Stimulated activated naive CD8-positive, alpha-beta T cell treated with anti-CD3 and anti-CD28 coated beads, Interleukin-15, Interleukin-2, amounts not matched to agents 100 ng/mL and 50 ng/mL, for 24 hours (primary cell): ENCODE data around the gene DHRS13.
"Not testable (repeated sequence)": the region's sequence is repeated elsewhere in the genome, so short reads cannot be mapped to it uniquely, and the experiment has no call there.

ENCODE experiments used
- H3K27ac Mint-ChIP-seq: one replicate; pipeline ENCODE4 v1.8.0; 2021; ENCODE audit warnings: mild to moderate bottlenecking, mixed read lengths
- H3K27me3 Mint-ChIP-seq: one replicate; pipeline ENCODE4 v1.8.0; 2021; ENCODE audit warnings: mixed read lengths
- H3K36me3 Mint-ChIP-seq: one replicate; pipeline ENCODE4 v1.8.0; 2021; ENCODE audit warnings: low read depth, mixed read lengths
- H3K4me1 Mint-ChIP-seq: one replicate; pipeline ENCODE4 v1.8.0; 2021; ENCODE audit warnings: low read depth, mixed read lengths
- H3K4me3 Mint-ChIP-seq: one replicate; pipeline ENCODE4 v1.8.0; 2021; ENCODE audit warnings: mild to moderate bottlenecking, mixed read lengths
- H3K9me3 Mint-ChIP-seq: one replicate; pipeline ENCODE4 v1.8.0; 2021; ENCODE audit warnings: mixed read lengths

The DHRS13 gene

DNA sequence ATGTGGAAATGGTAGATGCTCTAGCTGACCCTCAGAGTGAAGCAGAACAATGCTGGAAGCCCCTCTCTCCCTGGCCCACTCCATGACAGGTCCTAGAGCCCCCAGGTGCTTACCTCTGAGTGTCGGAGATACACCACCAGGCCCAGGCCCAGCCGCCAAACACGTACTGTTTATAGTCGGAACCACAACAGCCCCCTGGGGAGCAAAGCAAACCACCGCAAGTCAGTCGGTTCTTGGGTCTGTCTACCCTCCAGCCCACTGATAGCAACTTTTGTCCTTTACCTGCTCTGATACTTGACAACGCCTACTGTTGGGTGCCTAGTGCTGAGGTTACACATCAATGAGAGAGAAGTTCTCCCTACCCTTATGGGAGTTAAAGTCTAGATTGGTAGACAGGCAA, 14.0 kb downstream of the DHRS13 start:
- Mint-ChIP-seq H3K9me3 (no peaks in the 10 kb centered on the region), H3K36me3 (peaks cover 16% of the 10 kb centered on the region), H3K4me3 (no peak overlapping the region), H3K27ac (peak overlapping the region; percentile 31), H3K4me1 (peaks cover 63% of the 10 kb centered on the region), H3K27me3 (no peaks in the 10 kb centered on the region)

DNA sequence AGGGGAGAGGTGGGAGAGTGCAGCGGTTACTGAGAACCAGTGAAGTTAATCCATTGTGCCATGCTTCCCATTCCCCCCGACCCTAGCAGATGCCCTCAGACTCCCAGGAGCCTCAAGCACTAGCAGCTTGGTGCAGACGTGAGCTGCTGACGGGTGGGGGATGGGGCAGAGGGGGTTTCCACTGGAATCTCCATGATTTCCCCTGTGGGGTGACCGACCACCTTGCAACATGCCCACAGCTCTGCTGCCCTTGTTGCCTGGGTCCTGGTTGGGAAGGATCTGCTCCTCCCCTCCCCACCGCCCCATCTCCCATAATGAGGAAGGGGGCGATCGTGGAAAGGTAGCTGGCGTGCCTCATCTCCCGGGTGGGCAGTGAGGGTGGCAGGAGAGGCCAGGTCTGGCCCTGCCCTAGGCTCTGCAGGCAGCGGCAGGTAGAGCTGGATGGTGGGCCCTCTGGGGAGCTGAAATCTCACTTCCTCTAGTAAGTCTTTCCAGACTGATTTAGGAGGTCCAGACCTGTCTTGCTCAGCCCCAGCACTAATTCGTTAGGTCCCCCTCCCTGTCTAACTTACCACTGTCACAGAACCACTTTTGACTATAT, 14.9 kb downstream of the DHRS13 start:
- no peak overlapping the region for H3K4me3 Mint-ChIP-seq
- no peaks in the 10 kb centered on the region for H3K27me3 Mint-ChIP-seq
- H3K36me3 Mint-ChIP-seq = peaks cover 16% of the 10 kb centered on the region
- no peaks in the 10 kb centered on the region for H3K9me3 Mint-ChIP-seq
- H3K4me1 Mint-ChIP-seq = peaks cover 54% of the 10 kb centered on the region
- H3K27ac Mint-ChIP-seq = no peak overlapping the region

DNA sequence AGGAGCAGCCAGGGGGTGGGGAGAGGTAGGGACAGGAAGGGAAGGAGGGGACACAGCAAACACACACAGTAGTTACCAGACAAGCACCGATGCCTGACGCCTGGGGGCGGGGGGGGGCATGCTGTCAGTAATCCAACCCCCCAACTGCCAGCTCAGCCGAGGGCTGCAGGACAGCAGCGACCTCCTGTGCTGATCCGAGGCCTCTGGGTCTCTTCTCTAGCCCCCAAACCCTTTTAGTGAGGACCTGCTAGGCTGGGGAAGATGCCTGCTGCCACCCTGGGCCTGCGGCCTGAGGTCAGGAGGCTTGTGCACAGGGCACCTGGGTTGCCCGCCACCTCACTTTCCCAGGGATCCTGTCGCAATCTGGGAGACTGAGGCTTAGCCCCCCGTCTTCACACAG, 16.9 kb downstream of the DHRS13 start:
- Mint-ChIP-seq H3K27ac (no peak overlapping the region), H3K27me3 (no peaks in the 10 kb centered on the region), H3K4me1 (peaks cover 36% of the 10 kb centered on the region), H3K36me3 (peaks cover 14% of the 10 kb centered on the region), H3K9me3 (no peaks in the 10 kb centered on the region), H3K4me3 (no peak overlapping the region)

DNA sequence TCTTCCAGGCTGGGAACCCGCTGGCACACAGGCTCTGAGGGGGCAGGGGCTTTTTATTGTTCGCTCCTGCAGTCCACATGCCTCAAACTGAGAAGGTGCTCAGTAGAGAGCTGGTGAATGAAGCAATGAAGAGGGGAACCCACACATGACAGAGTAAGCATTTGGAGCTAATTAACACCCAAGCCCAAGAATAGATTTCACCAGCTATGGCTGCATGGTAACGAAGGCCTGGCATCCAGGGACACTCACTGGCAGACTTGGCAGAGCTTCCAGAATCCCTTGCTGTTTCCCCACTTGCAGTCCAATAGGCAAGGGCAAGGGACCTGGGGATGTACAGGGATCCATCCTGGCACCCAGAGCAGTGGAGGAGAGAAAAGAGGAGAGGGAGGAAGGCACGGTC, 17.5 kb downstream of the DHRS13 start:
- Mint-ChIP-seq H3K27me3 (no peaks in the 10 kb centered on the region), H3K27ac (no peak overlapping the region), H3K36me3 (peaks cover 12% of the 10 kb centered on the region), H3K4me3 (no peak overlapping the region), H3K9me3 (no peaks in the 10 kb centered on the region), H3K4me1 (peaks cover 30% of the 10 kb centered on the region)

DNA sequence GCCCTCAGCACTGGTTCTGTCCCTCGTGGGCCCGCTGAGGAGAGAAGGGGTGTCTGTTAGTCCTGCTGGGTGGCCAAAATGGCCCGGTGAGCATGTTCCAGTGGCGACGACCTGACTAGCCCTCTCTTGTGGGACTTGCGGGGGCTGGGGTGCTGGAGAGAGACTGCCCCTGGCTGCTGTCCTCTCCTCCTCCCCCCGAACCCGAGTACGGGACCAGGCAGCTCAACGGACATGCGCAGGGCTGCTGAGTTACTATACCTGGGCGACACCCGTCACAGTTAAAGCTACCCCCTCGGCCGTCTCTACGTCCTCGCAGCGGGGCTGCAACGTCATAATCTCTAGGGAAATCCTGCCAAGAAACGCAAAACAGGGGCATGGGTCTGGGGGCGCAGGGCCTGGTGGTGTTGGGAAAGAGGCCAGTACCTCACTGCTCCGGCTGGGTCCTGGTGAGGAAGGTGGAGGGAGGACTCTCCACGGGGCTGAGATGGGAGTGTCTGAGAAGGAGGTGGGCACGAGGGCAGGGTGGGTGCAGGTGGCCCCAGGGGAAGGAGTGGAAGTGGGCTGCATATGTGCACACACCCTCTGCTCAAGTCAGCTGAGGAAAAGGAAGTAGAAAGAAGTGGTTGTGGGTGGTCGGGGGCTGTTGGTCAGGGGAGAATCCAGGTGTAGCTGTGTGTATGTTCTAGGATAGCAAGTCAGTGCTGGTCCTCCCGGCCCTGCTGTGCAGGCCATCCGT, 18.7 kb downstream of the DHRS13 start:
- Mint-ChIP-seq H3K4me3 (no peak overlapping the region), H3K36me3 (peaks cover 19% of the 10 kb centered on the region), H3K9me3 (no peaks in the 10 kb centered on the region), H3K27ac (no peak overlapping the region), H3K27me3 (no peaks in the 10 kb centered on the region), H3K4me1 (peaks cover 18% of the 10 kb centered on the region)

DNA sequence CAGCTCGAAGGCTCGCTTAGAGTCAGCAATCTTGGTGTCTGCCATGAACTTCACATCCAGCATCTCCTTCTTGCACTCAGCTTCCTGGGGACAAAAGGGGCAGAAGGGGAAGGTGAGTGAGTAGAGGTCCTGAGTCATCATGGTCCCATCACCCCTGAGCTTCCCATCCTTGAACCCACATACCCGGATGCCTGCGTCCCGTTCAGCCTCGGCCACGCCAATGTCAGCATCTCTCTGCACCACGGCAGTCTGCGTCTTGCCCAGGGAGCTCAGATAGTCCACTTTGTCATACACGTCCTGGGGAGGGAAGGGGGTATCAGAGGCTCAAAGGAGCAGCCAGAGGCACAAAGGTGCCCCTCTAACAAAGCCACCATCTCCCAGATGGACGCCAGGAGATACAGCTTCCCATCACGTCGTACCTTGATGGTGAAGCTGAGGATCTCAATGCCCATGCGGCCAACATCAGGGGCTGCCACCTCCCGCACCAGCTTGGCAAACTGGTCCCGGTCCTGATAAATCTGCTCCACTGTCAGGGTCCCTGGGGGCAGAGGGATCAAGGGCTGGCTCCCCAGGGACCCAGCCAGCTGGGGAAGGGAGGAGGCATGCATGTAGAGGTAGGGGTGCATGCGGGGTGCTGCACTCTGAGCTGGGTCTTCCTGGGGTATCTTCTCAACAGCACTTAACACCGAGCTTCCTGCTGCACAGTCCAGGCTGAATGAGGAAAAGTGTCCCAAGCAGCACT, 20.6 kb downstream of the DHRS13 start:
- H3K27ac Mint-ChIP-seq = no peak overlapping the region
- no peak overlapping the region for H3K4me3 Mint-ChIP-seq
- H3K36me3 Mint-ChIP-seq = peaks cover 30% of the 10 kb centered on the region
- H3K9me3 Mint-ChIP-seq = no peaks in the 10 kb centered on the region
- no peaks in the 10 kb centered on the region for H3K27me3 Mint-ChIP-seq
- peaks cover 19% of the 10 kb centered on the region for H3K4me1 Mint-ChIP-seq

DNA sequence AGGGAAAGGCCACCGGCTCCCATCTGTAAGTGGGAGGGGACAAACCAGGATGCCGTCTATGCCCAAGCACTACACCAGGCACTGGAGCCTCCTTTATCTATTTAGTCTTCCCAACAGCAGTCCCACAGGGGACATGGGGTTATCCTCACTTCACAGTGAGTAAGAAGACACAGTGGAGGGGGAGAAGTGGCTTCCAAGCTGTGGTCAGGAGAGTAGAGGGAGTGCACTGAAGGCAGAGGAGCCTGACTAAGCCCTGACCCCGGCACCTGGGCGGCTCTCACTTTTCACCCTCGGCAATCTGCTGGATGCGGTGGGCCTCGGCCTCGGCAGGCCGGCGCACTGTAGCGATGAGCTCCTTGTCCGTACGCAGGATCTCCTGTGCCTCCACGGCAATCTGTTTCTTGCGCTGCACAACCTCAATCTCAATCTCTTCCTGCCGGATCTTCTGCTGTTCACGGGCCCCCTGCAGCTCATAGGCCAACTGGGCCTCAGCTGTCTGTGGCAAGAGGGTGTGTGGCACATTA, 21.3 kb downstream of the DHRS13 start:
- no peaks in the 10 kb centered on the region for H3K27me3 Mint-ChIP-seq
- no peak overlapping the region for H3K27ac Mint-ChIP-seq
- peaks cover 23% of the 10 kb centered on the region for H3K4me1 Mint-ChIP-seq
- H3K9me3 Mint-ChIP-seq = no peaks in the 10 kb centered on the region
- H3K4me3 Mint-ChIP-seq = no peak overlapping the region
- peaks cover 30% of the 10 kb centered on the region for H3K36me3 Mint-ChIP-seq

DNA sequence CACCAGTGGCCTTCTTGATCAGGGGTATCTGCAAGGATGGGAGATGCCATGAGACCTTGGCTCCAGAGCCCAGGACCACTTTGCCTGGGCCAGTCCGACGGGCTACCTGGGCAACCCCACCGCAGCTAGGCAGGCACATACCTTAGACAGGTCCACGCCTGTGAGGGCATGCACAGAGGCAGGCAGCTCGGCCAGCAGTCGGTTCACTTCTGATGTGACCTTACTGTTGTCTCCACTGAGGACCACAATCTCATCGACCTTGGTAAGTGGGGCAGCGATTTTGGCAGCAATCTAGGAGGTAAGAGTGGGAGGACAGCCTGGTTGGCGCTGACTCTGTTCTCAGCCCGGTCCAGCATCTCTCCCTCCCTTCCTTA, 22.3 kb downstream of the DHRS13 start:
- Mint-ChIP-seq H3K27ac (no peak overlapping the region), H3K36me3 (peaks cover 30% of the 10 kb centered on the region), H3K27me3 (no peaks in the 10 kb centered on the region), H3K9me3 (no peaks in the 10 kb centered on the region), H3K4me3 (no peak overlapping the region), H3K4me1 (peaks cover 33% of the 10 kb centered on the region)

DNA sequence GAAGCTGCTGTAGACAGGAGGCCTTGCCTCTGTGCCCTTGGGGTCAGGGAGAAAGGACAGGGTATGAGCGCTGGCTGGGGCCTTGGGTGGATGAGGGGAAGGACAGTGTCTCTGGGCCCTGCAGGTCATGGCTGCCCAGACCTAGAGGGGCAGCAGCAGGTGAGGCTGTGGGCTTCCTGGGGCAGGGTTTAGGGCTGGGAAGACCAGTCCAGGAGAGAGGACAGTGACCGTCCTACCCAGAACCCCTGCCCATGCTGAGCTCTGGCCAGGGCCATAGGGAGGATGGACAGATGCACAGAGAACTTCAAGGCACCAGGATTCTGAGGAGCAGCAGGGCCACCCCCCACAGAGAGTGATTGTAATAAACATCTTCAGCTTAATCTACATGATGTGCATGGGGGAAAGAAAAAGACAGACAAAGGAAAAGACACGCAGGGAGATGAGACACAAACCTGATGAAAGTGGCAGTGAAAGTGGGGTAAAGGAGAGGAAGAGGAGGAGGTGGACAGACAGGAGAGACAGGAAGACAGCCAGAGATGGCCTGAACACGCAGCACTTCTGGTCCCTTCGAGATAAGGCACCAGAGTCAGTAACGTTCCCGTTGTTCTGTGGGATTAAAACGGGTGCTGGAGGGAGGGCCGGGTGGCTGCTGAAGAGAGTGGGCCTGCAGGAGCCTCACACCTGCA, 22.9 kb downstream of the DHRS13 start:
- H3K9me3 Mint-ChIP-seq = no peaks in the 10 kb centered on the region
- H3K27me3 Mint-ChIP-seq = no peaks in the 10 kb centered on the region
- H3K4me1 Mint-ChIP-seq = peaks cover 37% of the 10 kb centered on the region
- no peak overlapping the region for H3K27ac Mint-ChIP-seq
- peaks cover 30% of the 10 kb centered on the region for H3K36me3 Mint-ChIP-seq
- no peak overlapping the region for H3K4me3 Mint-ChIP-seq

DNA sequence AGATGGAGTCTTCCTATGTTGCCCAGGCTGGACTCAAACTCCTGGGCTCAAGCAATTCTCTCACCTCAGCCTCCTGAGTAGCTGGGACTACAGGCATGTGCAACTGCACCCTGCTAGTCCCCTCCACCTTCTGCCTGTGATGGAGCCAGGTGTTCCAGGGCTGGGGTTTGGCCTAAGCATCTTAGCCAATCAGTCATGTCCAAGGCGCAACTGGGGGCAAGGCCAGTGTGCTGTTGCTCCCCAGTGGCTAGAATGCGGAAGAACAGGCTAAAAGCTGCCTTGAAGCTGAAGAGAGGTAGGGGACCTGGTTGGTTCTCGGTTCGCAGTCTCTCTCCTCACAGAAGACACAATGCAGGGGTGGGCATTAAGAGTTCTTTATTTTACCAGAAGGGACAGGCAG, 23.9 kb downstream of the DHRS13 start:
- peaks cover 26% of the 10 kb centered on the region for H3K36me3 Mint-ChIP-seq
- H3K27ac Mint-ChIP-seq = no peak overlapping the region
- no peaks in the 10 kb centered on the region for H3K9me3 Mint-ChIP-seq
- peaks cover 37% of the 10 kb centered on the region for H3K4me1 Mint-ChIP-seq
- no peaks in the 10 kb centered on the region for H3K27me3 Mint-ChIP-seq
- no peak overlapping the region for H3K4me3 Mint-ChIP-seq

DNA sequence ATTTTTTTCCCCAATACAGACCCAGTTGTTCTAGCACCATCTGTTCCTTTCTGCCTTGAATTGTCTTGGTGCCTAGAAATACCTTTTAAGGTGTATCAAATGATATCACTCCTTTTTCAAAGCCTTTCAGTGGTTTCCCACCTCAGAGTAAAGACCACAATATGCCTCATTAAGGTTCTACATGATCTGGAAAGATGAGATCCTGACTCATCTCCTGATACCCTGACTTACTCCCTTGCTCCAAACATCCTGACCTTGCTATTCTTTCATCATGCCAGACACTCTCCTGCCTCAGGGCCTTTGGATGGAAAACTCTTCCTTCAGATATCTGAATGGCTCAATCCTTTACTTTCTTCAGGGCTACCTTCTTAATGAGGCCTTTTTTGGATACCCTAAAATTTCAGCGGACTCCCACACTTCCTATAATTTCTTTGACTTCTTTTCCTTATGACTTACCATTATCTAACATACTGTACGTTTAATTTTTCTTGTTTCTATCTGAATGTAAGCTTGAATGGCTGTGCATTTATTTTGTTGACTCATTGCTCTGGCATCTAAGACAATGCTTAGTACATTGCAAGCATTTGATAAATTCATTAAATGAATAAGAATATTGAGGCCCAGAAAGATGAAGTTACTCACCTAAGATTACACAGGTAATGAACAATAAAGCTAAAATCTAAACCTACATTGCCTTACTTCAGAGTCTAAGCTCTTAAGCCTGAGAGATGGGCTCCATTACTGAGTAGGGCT, 24.5 kb downstream of the DHRS13 start:
- no peak overlapping the region for H3K4me3 Mint-ChIP-seq
- peak overlapping the region; percentile 18 for H3K27ac Mint-ChIP-seq
- H3K36me3 Mint-ChIP-seq = peaks cover 26% of the 10 kb centered on the region
- H3K27me3 Mint-ChIP-seq = no peaks in the 10 kb centered on the region
- peaks cover 37% of the 10 kb centered on the region for H3K4me1 Mint-ChIP-seq
- H3K9me3 Mint-ChIP-seq = no peaks in the 10 kb centered on the region

DNA sequence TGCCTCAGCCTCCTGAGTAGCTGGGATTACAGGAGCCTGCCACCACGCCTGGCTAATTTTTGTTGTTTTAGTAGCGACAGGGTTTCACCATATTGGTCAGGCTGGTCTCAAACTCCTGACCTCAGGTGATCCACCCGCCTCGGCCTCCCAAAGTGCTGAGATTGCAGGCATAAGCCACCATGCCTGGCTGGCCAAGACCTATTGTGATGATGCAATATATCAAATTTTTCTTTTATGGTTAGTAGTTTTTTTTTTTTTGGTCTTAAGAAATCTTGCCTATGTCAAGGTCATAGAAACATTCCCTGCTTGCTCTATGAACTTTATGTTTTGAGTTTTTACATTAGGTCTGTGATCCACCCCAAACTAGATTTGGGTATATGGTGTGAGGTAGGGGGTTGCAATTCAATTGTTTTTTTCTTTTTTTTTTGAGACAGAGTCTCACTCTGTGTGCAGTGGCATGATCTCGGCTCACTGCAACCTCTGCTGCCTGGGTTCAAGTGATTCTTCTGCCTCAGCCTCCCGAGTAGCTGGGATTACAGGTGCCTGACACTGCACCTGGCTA, 25.6 kb downstream of the DHRS13 start:
- H3K27ac Mint-ChIP-seq, H3K27me3 Mint-ChIP-seq, H3K4me3 Mint-ChIP-seq, H3K9me3 Mint-ChIP-seq: not testable (repeated sequence)
- H3K36me3 Mint-ChIP-seq = peaks cover 25% of the 10 kb centered on the region
- peaks cover 37% of the 10 kb centered on the region for H3K4me1 Mint-ChIP-seq

DNA sequence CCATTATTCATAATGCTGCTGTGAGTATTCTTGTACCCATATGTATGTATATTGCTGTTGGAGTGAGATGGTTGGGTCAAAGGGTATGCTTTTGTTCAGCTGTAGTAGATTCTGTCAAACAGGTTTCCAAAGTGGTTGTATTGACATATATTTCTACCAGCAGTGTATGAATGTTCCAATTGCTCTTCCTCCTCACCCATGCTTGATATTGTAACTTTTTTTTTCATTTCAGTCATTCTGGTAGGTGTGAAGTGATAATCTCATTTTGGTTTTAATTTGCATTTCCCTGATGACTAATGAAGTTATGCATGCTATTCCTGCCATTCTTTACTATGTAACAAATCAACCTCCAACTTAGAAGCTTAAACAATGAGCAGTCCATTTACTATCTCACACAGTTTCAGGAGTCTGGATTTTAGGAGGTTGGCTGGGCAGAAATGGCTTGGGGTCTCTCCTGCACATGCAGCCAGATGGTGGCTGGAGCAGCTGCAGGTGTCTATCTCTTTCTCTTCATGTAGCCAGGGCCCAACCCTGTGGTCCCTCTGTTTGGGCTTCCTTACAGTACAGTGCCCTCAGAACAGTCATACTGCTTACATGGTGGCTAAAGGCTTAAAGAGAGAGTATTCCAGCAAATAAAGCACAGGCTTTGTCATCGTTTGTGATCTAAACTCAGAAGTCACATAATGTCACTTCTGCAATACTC, 26.9 kb downstream of the DHRS13 start:
- Mint-ChIP-seq H3K27ac (peak overlapping the region; percentile 65), H3K36me3 (peaks cover 18% of the 10 kb centered on the region), H3K27me3 (no peaks in the 10 kb centered on the region), H3K4me1 (peaks cover 47% of the 10 kb centered on the region), H3K4me3 (no peak overlapping the region), H3K9me3 (no peaks in the 10 kb centered on the region)

DNA sequence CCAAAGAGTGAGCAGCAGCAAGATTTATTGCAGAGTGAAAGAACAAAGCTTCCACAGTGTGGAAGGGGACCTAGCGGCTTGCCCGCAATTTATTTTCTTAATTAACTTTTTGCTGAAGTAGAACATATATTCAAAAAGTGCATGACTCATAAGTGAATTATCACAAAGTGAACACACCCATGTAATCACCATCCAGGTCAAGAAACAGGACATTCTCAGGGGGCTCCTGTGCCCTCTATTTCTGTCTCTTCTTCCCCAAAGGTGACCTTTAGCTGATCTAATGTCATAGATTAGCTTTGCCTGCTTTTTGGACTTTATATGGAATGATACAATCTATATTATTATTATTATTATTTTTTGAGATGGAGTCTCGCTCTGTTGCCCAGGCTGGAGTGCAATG, 28.1 kb downstream of the DHRS13 start:
- H3K9me3 Mint-ChIP-seq = no peaks in the 10 kb centered on the region
- no peak overlapping the region for H3K4me3 Mint-ChIP-seq
- H3K36me3 Mint-ChIP-seq = peaks cover 13% of the 10 kb centered on the region
- H3K4me1 Mint-ChIP-seq = peaks cover 49% of the 10 kb centered on the region
- no peaks in the 10 kb centered on the region for H3K27me3 Mint-ChIP-seq
- no peak overlapping the region for H3K27ac Mint-ChIP-seq
